ENCODE results near the gene NFIA.

NFIA gene

DNA sequence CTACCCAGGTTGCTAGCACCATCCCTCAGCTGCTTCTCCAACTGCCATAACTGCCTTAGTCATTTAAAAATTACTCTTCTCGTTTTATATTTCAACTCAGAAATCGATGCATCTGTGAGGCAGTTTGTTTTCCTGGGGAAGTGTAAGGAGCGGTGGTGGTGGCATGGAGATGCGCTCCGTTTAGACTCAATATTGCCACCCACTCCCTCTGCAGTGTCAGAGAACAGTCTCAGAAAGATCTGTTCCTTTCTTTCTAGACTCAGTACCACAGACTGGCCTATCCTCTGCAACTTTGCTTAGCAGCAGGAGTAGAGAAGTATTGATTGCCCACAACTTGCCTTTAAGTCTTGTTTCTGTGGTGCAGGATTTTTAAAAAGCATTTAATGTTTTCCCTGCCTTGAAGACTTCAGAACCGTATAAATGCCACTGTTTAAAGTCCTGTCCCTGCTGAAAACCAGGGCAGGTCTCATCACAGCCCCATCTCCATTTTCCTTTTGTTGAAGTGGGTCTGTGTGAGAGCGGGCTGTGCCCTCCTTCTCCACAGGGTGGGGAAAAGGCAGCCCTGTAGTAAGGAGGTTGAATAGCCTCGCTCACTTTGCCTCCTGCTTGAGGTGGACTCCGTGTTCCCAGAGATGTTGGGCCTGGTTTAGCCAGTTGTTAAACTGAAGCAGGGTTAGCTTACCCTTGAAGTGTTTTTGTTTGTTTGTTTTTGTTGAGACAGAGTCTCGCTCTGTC lies 105.2 kb downstream of the NFIA start:
- DNase-seq, result no peak

DNA sequence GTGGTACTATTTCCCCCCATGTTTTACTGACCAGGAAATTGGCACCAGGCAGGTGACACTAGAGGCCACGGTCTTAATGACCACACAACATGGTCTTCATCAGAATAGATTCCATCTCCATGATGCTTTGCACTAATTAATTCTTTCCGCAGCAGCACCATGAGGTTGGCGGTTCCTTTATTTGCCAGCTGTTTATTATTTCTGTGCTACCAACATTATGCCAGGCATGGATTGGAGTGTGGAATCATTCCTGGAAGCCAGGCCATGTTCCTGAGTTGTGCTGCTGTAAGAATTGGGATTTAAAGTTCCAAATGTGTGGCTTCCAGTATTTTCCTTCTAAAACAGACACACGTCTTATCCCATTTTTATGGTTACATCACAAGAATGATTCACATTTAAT lies 107.8 kb downstream of the NFIA start:
- no peak for DNase-seq

DNA sequence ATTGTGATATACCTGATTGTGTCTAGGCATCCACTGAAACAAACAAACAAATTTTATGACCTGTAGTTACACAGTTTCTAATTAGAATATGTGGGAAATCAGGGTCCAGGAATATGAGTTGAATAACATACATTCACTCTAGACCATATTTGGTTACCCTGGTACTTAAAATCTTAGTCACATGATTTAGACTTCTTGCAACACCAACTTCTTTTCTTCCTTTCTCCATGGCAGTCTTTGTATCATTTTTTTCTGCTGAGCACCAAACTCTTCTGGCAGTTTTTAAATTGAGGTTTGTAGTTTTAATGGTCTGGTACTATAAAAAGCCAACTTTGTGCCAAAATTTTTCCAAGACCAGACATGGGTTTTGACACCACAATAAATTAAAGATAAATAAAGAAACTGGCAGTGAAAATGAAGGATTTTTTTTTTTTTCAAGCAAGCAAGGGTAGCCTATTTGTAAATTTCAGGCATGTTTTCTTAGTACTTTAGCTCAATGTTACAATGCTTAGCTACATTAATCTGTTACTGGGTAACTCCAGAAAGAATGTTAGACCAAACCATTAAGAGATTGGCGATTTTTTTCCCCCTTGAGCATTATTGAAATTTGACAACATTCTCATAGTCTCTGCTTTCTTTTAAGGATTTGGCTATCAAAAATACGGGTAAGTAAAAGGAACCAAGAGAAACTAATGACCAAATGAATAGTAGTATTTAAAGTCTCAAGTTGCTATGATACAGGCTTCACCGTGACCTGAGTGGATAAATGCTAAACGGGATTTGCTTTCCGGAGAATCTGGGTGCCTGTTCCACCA lies 108.5 kb downstream of the NFIA start:
- no peak for DNase-seq

DNA sequence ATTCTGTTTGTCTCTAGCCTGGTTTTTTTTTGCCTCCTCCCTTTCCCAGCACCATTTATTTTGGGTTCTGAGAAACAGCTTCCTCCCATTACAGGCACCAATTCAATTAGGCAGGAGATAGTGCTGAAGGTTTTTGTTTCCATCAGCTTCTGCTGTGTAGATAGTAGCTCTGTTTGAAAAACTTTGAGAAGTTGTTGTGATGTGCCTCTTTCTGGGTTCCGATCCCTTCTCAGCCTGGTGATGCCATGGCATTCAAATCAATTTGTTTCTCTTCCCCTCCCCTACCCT lies 109.0 kb downstream of the NFIA start:
- DNase-seq, result no peak

DNA sequence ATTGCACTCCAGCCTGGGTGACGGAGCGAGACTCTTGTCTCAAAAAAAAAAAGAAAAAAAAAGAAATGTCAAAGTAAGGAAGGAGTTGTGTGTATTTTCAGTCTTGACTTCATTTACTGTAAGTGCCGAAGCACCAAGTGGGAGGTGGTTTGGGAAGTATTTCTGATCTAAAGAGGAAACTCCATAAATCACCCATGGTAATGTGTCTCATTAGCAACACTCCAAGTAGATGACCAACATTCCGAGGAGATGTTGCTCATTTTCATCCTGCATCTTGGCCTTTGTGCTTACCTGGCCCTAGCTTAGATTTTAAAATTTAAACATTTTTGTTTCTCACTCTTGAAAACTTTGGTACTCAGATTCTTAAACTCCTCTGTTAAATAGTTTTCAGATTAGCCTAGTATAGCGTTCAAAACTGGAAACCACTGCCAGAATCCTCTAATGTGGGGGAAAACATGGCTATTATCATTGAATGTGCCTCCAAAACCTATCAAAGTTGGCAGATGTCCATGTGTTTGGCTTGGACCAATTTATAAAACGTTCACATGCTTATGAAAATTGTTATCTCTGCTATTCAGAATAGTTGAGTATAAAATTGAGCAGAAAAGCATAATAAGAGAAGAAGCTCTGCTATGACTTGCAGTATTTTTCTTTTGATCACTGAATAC lies 110.4 kb downstream of the NFIA start:
- no peak for DNase-seq

DNA sequence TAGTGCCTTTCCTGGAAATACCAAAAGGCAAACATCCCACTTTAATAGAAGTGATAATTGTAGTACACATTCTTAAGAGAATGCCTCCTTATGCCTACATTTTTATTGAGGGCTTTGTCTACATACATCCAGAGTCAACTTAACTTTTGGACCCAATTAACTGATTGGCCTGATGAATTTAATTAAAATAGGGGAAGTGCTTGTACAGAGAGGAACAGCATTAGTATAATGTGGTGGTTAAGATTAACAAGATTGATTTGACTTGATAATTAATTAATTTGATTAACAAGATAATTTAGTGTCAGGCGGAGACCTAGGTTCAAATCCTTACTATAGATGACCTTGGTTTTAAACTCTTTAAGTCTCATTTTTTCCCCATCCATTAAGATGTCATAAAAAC lies 111.4 kb downstream of the NFIA start:
- no peak for DNase-seq

DNA sequence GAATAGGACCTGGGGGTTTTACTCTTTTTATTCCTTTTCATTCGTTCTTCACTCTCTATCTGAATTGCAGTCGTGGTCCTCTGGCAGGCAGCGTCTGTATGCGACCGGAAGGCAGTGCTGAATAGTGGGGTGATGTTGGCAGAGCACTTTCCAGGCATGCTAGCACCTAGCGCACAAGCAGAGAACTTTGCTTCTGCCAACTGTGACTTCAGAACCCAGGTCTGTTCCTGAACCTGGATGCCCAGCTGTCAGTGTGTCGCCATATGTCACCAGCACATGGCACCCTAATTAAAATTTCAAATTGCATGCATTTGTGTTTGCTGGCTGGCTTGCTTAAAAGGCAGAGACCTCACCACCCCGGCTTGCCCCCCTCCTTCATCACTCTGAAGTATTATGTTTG lies 116.2 kb downstream of the NFIA start:
- no peak for DNase-seq

DNA sequence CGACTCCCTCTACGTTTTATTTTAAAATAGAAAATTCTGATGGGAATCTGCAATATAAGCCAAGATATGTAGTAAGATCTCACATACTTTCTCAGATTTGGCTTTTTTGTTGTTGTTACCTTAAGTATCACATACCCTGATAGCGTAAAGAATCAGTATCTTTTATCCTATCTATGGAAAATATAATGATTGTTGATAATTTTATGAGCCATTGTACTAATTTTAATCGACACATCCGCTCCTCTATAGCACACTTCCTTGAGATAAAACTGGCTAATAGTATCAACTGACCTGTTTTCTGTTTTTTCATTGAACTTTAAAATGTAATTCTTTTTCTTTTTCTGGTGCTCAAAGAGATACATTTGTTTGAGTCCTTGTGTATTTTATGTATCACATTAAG lies 118.7 kb downstream of the NFIA start:
- no peak for DNase-seq

DNA sequence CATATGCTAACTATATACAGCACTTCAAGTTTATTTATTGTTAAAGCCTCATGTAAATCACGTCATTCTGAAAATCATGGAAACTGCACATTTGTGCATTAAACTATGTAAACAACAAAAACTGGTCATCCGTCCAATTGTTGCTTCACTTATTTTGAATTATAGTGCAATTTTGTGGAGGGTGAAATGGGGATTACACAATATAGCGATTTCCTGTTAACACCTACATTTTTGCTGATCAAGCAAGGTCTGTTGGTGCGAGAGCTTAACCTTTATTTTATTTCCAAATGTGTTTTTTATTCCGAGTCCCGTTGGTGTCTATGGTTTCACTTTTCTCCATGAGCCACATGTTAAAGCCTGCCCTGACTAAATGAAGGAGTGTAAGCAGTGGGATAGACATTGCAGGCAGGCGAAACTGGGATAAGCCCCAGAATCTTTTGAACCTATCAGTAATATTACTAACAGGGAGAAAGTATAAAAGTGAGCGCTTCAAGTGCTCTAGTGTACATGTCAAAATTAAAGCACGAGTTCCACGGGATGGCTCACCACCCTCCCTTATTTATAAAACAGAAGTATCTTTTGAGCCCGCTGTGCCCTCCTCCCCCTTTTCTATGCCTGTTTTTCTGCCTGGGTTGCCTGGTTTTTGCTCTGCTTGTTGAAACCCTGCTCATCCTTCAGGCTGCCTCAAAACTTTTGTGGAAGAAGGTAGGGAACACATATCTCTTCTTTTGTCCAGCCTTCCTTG lies 120.7 kb downstream of the NFIA start:
- no peak for DNase-seq

DNA sequence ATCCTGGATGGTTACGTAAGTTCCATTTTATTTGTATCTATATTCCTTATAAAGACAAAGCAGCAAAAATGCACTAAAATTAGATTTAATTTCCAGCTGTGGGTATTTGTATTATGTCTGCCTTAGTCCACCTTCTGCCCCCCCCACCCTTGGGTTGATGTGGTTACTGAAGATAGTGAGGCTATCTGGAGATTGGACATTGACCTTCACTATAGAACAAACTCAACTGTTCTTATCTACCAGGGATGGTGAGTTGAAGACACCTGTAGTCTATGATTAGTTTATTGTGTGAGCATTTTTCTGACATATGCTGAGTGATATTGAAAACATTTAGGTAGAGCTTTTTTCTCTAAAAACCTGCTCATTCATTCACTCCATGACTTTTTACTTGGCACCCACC lies 122.2 kb downstream of the NFIA start:
- no peak for DNase-seq

DNA sequence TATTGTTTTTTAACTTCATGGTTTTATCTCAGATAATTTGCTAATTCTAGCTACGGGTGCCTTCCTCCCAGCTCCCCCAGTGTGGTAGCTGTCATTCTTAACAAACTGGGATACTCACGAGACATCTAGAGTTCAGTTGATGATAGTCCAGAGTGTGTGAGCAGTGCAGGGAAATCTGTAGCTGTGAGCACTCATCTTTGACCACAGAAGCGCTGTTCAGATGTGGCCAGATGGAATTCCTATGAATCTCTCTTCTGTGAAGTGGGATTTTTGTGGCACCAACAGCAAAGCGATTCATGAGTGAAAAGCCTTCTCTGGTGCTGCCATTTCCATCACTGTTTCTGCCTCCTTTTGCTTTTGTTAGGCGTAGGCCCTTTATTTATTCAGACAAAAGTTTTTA lies 125.1 kb downstream of the NFIA start:
- DNase-seq, result no peak

DNA sequence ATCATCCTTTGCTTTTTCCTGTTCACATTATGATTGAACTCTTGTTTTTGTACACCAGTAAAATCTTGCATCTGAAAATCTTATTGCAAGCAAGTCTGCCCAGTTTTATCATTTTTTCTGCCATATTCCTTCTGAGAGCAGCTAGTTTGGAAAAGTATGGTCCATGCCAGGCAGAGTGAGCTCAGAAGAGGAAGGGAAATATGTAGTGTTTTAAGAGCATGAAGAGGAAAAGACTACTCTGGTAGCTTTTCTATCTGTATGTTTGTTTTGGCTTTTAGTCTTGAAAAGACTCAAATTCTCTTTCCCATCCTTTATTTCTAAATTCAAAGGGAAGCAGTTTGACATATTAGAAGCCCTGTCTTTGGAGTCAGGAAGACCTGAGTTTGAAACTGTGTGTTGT lies 125.8 kb downstream of the NFIA start:
- no peak for DNase-seq

DNA sequence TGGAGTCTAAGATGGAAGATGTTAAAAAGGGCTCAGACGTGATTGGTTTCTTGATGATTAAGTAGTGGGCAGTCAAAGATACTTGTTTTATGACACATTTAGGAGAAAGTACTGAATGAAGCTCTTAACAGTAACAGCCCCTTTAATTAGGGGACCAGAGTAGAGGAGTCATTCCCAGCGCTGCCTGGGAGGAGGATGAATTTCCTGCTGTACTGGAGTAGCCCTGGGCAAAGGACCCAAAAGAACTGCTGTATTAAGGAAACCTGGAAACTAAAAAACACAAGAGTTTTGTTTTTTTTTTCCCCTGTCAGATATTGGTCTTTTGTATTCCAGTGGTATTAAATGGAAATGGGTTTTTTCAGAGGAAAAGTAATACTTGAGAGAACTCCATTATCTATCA lies 126.5 kb downstream of the NFIA start:
- no peak for DNase-seq

DNA sequence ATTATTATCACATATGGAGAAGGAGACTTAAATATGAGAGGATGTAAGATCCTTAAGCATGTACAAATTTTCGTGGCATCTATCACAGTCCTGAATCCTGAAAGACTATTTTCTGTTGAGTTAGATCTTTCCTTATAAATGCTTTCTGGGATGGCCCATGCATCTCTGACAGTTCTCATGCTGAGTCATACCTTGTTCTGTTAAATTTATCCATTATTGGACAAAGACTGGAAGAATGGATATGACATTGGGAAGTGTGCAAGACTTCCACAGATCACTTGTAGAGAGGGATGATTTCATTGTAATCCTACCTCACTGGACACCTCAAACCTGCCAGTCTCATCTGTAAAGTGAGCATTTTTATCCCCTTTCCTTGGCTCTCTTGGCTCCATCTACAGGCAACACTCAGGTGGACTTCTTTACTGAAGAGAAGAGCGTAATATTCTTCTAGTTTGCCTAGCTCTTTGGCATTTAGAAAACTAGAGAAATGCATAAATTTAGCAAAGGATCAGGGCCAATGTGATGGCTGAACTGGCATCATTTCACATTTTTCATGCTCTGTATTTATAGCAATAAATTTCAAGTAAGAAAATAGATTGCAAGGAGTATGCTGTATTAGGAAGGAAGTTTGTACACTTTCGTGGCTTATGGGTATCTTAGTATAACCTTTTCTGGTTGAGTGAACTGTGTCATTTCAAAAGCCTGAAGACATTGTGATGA lies 128.2 kb downstream of the NFIA start:
- no peak for DNase-seq

DNA sequence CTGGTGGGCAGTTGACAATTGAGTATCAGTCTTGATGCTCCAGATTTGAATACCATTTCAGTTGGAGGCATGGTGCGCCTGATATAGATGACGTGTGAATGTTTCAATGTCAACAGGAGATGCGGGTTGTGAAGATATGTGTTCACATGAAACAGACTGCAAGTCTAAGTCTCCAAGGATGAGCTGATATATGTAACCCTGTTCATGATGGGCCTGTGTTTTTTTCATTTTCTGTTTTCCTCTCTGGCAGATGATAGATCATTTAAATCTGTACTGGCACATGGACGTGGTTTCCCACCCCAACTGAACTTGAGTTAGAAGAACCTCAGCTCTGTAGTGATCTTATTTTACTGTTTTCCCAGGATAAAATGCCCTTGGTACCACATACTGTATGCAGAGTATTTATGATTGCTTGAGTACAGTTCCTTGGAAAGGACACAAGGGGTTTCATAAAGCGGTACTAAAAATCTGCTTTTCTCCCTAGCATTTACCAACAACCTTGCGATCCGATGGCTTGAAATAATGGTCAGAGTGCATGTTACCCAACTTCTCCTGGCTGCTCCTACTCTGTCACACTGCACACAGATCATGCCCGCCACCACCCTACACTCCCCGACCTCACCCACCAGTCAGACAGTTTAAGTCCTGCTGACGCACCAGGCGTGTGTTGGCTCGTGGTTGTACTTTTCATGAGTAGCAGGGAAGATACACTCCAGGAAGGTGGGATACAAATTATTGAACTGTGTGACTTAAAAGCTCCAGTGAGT lies 131.1 kb downstream of the NFIA start:
- no peak for DNase-seq

DNA sequence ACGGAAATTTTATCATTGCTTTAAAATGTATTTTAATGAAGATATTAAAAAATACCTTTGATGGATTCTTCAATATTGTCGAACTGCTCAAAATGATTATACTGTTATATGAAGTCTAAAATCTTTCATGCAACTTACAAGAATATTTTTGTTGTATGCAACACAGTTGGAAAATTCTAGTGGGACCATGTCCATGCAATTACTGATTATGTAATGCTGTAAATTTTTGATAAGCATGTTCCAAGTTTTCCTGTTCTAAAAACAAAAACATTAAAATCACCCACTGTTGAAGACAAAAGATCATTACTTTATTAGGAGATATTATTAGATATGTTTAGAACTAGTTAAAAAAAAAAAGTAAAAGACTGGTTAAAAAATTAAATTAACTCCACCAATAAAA lies 132.8 kb downstream of the NFIA start:
- no peak for DNase-seq

DNA sequence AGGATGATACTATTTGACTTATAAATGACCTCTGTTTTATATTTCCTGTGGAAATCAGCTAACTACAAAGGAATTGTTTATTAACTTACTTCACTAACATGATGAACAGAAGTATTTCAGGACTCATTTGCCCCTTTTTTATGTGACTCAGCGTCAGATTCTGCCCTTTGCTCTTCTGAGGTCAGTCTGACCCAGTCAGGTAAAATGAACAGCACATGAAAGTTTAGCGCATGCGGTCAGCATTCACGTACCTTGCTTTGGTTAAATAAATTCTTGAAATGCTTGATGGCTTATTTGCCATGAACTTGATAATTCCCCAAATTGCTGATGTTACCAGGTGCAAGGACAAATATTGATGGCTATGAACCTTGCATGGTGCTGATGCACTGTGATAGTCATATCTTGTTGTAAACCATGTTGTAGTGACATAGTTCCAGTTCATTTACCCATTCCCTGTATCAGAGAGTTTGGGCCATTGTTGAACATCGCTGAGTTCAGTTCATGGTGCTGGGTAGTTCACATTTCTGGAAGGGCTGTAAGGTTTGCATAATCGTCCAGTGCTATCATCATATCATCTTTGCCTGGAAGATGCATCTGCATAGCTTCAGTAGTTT lies 133.4 kb downstream of the NFIA start:
- DNase-seq, result no peak

DNA sequence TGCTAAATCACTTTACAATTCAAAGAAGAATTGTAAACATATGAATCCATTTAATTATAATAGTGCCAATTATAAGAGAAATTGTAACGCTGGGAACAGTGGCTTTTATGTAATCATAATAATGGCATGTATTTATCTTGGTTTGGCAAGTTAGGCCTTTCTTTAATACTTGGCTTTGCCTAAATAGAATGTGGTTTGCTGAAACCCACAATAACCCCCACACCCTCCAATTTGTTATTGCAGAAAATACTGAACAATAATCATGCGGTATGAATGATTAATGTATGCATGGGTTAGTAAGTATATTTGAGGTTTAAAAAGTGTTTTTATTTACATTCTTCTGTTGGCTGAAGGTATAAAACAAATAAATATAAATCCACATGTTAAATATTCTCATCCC lies 138.2 kb downstream of the NFIA start:
- DNase-seq, result no peak

DNA sequence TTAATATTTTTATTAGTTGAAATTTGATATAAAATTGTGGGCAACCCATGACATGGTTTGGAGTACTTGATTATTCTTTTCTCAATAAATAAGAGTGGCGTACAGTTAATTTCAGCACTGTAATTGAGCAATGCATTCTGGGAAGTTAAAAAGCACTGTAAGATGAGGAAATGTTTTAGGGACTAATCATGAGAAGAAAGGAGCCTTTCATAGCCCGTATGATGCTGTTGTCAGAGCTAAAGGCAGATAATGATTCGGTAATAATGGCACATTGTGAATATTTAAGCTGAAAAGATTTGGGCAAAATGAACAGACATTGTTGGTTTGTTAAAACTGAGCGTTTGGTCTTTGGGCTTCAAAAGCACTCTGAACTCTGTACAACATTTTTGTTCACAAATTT lies 139.3 kb downstream of the NFIA start:
- no peak for DNase-seq

DNA sequence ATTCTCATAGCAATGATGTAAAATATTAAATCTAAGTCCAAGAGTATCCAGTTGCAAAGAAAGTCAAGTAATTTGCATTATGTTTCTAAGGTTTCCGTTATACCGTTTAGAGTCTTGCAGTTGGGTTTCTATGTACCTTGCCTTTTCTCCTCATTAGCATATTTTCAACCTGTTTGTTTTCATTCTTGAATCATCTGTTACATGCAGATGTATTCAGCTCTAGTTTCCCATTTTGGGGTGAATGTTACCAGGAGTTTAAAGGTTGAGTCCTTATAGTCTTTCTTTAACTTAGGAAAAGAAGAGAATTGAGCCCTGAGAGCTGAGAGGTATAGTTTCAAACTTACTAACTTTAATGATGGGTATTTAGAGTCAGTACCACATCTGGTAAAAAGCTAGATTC lies 139.9 kb downstream of the NFIA start:
- no peak for DNase-seq

DNA sequence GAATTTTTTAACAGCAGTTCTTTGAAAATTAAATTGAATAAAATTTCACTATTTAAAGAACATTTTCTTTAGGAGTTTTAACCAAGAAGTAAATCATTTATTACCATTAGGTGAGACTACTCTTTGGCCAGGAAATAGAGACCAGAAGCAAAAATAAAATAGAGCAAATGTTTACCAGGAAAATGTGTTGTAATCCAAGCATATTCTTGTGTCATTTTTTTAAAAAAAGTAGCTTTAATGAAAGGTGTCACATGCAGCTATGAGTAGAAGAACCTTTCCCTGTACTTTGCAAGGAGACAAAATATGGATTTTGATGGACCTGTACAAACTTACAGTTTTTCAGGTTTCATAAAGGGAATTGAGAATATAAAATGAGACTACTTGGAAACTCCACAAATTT lies 140.8 kb downstream of the NFIA start:
- no peak for DNase-seq

DNA sequence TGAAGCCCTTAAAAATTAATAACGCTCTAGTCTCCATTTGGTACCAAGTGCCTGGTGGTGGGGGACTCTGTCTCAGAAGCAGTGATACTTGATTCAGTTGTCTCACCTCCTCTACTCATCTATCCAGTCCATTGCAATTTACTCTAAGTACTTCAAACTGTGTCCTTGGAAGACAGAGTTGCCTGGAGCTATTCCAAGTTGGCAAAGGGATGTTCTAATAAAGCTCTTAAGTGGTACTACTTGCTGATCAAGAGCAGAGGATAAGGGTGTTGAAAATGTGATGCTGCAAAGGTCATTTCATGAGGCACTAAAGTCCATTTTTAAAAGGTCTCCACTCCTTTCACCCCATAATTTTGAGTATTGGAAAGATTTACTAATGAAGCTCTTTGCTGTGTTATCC lies 142.2 kb downstream of the NFIA start:
- no peak for DNase-seq

All from activated gamma-delta T cell (primary cell).